NCI-H1417 treated with DMSO at 0.1 percent for 48 hours (cell line): ENCODE results near the gene AKR1C4.
"Not testable (repeated sequence)": the region's sequence is repeated elsewhere in the genome, so short reads cannot be mapped to it uniquely, and the experiment has no call there.

Experiments
- DNase-seq: peaks from one replicate; lab custom pipeline; 2025; lab: John Stamatoyannopoulos, UW

AKR1C4 gene

GRCh38 chr10:5206799-5207198, 10.2 kb downstream of the AKR1C4 start:
- DNase-seq: no peak

GRCh38 chr10:5209776-5210175, 13.1 kb downstream of the AKR1C4 start:
- DNase-seq: not testable (repeated sequence)

DNA sequence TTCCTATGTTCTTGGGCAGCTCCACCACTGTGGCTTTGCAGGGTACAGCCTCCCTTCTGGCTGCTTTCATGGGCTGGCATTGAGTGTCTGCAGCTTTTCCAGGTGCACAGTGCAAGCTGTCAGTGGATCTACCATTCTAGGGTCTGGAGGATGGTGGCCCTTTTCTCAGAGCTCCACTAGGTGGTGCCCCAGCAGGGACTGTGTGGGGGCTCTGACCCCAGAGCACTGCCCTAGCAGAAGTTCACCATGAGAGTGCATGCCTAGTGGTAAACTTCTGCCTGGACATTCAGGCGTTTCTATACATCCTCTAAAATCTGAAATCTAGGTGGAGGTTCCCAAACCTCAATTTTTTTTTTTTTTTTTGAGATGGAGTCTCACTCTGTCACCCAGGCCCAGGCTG, 13.6 kb downstream of the AKR1C4 start:
- not testable (repeated sequence) for DNase-seq

DNA sequence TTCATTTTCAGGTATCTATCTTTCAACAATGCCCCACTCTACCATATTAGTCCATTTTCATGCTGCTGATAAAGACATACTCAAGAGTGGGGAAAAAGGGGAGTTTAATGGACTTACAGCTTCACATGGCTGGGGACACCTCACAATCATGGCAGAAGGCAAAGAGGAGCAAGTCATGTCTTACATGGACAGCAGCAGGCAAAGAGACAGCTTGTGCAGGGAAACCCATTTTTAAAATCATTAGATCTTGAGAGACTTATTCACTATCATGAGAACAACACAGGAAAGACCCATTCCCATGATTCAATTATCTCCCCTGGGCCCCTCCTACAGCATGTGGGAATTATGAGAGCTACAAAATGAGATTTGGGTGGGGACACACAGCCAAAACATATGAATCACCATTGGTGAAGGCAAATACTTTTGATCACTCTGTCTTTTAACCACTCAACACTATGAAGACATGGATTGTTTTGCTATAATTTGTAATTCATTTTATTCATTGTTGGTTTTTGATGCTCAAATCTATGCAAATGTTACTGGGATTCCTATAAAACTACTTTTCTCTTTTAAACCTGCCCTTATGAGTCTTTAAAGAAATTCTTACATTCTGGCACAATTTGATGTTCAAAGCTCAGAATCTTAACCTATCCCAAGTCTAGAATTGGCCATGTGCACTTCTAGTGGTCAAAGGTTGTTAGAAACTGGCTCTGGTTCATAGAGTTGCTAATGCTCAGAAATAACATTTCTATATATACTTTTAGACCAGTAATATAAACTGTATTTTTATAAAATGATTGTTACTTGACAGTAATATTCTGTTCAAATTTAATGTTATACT, 15.3 kb downstream of the AKR1C4 start:
- no peak for DNase-seq

DNA sequence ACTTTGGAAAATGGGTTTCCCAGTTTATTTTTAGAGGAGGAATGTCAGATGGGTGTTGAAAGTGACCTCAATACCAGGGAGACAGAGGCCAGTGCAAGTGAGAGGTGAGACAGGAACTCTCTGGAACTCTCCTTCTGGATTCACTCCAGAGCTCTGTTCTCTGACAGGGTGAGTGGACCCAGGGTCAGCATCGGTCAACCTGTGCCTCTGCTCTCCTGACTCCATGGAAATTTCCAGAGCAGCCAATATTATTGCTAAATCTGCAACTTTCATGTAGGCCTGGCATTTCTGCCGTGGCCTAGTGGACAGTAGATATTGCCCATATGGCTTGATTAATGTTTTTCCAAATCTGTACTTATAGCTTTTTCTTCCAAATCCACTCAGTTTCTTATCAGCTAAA, 20.2 kb downstream of the AKR1C4 start:
- no peak for DNase-seq

DNA sequence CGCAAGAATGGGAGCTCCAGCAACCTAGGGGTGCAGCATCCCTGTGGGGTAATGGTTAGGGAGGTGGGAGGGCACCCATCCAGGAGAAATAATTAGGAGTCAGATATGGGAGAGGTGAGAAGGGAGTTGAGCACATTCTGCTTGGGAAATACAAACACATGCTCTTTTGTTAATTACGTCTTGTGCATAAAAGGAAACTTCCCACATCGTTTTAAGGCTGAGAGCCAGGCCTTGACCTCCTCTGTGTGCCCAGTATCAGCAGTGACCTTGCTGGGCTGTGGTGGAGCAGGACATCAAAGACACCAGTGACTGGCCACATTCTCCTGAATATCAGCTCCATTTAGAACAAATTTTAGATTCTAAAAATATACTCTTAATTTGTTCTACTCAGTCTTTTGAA, 22.6 kb downstream of the AKR1C4 start:
- DNase-seq: no peak

DNA sequence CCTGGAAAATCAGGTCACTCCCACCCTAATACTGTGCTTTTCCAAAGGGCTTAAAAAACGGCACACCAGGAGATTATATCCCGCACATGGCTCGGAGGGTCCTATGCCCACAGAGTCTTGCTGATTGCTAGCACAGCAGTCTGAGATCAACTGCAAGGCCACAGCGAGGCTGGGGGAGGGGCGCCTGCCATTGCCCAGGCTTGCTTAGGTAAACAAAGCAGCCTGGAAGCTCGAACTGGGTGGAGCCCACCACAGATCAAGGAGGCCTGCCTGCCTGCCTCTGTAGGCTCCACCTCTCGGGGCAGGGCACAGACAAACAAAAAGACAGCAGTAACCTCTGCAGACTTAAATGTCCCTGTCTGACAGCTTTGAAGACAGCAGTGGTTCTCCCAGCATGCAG, 26.3 kb downstream of the AKR1C4 start:
- DNase-seq: not testable (repeated sequence)

DNA sequence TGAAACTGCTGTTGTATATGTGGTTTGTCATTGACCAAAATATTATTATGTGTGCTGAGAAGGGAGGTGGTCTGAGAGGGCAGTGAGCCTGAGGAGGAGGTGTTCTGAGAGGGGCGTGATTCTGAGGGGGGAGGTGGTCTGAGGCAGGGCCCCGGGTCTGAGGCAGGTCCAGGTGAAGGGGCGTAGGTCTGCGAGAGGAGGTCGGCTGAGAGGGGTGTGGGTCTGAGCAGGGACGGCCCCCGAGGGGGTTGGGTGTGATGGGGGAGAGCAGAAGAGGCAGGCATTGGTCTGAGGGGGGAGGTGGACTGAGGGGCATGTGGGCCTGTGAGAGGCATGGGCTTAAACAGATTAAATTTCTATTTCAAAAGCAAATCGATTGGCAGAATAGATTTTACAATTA, 32.4 kb downstream of the AKR1C4 start:
- DNase-seq: no peak

DNA sequence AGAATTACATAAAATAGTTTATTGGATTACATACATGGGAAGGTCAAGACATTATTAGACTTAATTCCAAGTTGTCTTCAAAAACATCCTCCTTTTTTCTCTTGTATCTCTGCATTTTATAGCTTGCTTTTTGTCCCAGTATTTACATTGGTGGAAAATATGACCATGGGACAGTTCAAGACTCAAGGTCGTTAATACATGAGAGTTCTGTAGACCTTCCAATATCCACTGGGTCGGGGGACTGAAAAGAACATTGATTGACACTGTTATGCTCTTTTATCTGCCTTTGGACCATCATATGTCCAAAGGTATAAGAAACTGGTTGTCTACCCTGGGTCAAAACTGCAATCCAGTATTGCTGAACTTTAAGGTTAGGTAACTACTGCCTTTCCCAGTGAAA, 36.7 kb downstream of the AKR1C4 start:
- DNase-seq: no peak

GRCh38 chr10:5234106-5234860, 37.6 kb downstream of the AKR1C4 start:
- DNase-seq: no peak

GRCh38 chr10:5237541-5237940, 40.9 kb downstream of the AKR1C4 start:
- not testable (repeated sequence) for DNase-seq

GRCh38 chr10:5242585-5242984, 45.9 kb downstream of the AKR1C4 start:
- no peak for DNase-seq

- no peak for DNase-seq
Observed at GRCh38 chr10:5243521-5243987, 46.9 kb downstream of the AKR1C4 start.

DNA sequence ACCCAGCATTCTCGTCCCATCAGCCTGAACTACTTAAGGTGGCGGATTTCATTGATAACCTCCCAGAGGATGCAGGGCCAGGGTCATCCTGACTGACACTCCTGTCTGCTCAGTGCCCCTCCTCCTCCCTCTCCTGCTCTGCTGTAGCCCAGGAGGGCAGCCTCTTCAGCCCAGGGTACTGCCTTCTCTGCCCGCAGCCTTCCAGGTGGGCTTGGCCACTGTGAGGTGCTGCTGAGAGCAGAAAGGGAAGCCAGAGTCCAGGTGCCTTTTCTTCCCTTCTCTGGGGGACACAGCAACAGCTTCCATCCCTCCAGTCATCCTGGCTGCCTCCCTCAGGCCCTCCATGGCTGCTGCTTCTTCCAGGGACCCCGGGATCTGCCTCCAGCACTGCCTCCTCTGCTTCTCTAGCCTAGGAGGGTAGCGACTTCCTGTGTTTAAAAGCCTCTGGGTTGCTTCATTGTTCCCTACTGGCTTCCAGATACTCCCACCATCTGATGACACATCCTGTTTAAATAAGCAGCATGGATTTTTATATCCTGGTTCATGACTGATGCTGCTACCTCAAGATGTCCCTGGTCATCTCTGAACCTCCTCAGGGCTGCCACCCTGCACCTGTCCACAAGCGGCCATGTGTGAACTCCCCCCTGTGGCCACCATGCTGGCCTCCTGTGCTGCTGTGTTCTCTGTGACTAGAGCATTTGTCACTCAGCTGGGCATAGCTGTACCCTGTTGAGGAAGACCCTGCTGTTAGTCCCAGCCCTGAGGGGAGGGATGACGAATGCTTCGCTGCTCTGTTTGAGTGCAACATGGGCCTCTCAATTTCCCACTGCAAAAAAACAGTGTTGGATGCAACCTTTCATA, 55.8 kb downstream of the AKR1C4 start:
- DNase-seq: no peak

GRCh38 chr10:5254488-5254887, 57.9 kb downstream of the AKR1C4 start:
- DNase-seq: no peak

- DNase-seq: not testable (repeated sequence)
Observed at GRCh38 chr10:5257768-5258167, 61.1 kb downstream of the AKR1C4 start.

DNA sequence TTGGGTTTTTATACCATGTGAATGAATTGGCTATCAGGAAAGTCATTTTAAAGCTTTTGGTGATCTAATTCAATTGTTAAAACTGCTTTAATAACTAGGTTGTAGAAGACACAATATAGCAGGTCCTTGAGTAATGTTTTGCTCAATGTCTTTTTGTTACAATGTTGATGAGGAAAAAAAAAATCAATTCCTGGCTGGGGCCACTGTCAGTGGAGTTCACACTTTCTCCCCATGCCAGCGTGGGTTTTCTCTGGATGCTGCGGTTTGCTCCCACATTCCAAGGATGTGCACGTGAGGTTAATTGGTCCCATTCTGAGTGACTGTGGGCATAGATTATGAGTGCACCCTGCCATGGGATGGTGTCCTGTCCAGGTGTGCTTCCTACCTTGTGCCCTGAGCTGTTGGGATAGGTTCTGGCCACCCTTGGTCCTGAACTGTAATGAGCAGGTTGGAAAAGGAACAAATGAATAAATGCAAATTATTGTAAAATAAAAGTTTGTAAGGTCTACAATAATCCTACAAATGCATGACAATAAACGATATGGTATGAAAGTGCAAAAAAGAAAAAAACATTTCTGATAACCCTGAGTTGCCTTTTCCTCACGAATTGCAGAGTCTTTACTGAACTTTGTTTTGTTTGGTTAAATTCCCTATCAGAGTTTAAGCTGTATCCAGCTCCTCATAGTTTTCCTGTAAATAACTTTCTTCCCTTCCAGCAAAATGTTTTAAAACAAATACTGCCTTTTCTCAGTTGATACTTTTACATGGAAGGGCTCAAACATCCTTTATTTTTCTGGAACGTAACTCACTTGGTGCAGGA, 62.7 kb downstream of the AKR1C4 start:
- DNase-seq: no peak

DNA sequence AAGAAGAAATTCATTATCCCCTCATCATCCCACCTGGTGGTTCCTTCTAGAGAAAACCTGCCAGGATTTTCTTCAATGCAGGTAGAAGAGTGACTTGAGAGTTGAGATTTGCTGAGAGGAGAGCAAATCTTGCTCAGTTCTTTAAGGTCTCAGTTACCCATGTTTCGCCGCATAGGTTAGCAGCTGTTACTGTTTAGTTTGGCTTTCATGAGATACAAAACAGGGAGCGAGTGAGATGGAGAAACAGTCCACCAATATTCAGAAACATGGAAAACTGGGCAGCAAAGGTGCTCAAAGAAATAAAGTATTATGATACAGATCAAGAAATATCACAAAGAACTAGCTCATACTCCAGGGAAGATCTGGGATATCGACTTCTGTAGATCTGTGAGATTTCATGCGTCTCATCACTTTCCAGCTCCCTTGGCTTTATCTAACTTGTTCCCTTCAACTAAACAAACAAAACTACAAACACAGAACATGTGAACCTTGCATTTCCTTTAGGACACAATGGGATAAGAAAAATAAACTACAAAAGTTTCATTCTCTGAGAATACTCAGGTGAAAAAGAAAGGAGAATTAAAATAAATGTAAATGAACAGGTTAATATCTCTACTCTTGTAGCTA, 63.4 kb downstream of the AKR1C4 start:
- no peak for DNase-seq

DNA sequence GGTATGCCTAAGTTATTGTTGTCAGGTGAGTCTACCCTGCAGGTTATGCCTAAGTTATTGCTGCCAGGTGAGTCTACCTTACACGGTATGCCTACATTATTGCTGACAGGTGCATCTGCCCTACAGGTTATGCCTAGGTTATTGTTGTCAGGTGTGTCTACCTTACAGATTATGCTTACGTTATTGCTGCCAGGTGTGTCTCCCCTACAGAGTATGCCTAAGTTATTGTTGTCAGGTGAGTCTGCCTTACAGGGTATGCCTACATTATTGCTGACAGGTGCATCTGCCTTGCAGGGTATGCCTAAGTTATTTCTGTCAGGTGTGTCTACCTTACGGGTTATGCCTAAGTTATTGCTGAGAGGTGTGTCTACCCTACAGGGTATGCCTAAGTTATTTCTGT, 64.2 kb downstream of the AKR1C4 start:
- DNase-seq: no peak

DNA sequence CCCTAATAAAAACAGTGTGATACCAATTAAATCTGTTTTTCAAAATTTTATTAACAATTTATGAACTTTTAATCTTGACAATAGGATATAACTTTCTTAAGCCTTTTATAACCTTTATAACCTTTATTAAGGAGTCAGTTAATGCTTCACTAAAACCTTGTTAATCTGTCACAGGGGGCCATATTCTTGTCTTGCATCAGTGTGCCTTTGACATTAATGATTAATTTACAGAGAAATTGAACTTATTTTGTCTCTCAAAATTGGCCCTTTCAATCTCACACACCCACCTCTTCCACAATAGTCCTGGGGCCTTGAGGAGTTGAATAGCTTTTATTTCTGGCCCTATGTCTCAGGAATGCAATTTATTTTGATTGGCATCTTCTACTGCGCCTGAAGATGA, 68.5 kb downstream of the AKR1C4 start:
- no peak for DNase-seq

GRCh38 chr10:5266351-5266750, 69.7 kb downstream of the AKR1C4 start:
- DNase-seq: no peak
